H1 (cell line): ENCODE measurements around the gene OR2H1.

Experiments used
- CREB1 ChIP-seq: IDR thresholded peaks from 2 replicates; pipeline ENCODE4 v1.6.1; 2012; ENCODE audit warnings: inconsistent platforms
- CTCF ChIP-seq, 3 experiments: IDR thresholded peaks; 1 replicate in 2 of 3; 2 replicates in 1 of 3; pipeline versions ENCODE4 v1.5.1 to v1.6.1; 2011; ENCODE audit warnings: low read length in 3 of 3, mild to moderate bottlenecking in 3 of 3, inconsistent platforms in 2 of 3, low read depth in 1 of 3, moderate library complexity in 1 of 3; ENCODE audit not compliant: insufficient read depth in 1 of 3; ENCODE audit errors: control extremely low read depth in 1 of 3

GRCh38 chr6:29500594-29500993 is 43.6 kb downstream of the OR2H1 start:
- no peak for TF ChIP-seq CREB1
- TF ChIP-seq CTCF (IDR thresholded peaks at IDR 0.05; ENCODE audit: control extremely low read depth in 1 of 3, insufficient read depth in 1 of 3, low read depth in 1 of 3, low read length in 3 of 3), result no peak
